ENCODE data around the gene BABAM2. TPM values are rescaled to one million over a fixed set of nuclear protein-coding genes. Genes with fewer than 3 reads are reported as not detected.
A peak's percentile ranks its signal among the peaks of the same experiment; 100 is the strongest.

Gene BABAM2
- total RNA-seq, 2 donors from 2014 or later = 53.8 to 66.6 TPM

- H3K4me3 Mint-ChIP-seq = no peak overlapping the region
- DNase-seq (ENCODE audit: low spot score) (no peak), ATAC-seq (no peak)
- H3K27me3 Mint-ChIP-seq = no peaks in the 10 kb centered on the region
- no peaks in the 10 kb centered on the region for H3K36me3 Mint-ChIP-seq
- peak overlapping the region in 1 of 2 donors; percentile 37 for H3K27ac Mint-ChIP-seq
- H3K4me1 Mint-ChIP-seq (ENCODE audit: low read depth in 2 of 2) = peaks cover 10 to 15% of the 10 kb centered on the region in 2 donors
- H3K9me3 Mint-ChIP-seq = no peaks in the 10 kb centered on the region
Measured at GRCh38 chr2:28225473-28226080, 335.0 kb downstream of the BABAM2 start.

- DNase-seq (ENCODE audit: low spot score) = no peak
- Mint-ChIP-seq H3K9me3 (no peaks in the 10 kb centered on the region), H3K4me1 (ENCODE audit: low read depth in 2 of 2) (peaks cover 10 to 12% of the 10 kb centered on the region in 2 donors), H3K27ac (no peak overlapping the region), H3K27me3 (no peaks in the 10 kb centered on the region), H3K36me3 (no peaks in the 10 kb centered on the region), H3K4me3 (no peak overlapping the region)
- no peak for ATAC-seq
Measured at GRCh38 chr2:28226558-28226957, 336.0 kb downstream of the BABAM2 start.

DNA sequence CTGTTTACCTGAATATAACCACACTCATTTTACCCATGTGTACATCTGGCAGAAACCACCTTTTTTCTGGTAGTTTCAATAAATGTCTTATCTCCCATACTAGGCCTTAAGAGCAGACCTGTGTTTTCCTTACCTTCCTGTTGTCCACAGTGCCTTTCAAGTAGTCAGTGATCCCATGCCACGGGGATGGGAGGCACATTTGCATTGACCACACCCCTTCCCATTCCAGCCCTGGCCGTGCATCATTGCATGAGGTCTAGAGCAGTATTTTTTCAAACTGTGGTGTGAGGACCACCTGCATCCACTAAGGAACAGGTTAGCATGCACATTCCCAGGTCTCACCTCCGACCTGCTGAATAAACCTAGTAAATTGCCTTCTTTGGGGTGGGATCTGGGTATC lies 337.0 kb downstream of the BABAM2 start:
- Mint-ChIP-seq H3K9me3 (no peaks in the 10 kb centered on the region), H3K36me3 (no peaks in the 10 kb centered on the region), H3K4me3 (no peak overlapping the region), H3K4me1 (ENCODE audit: low read depth in 2 of 2) (peaks cover 10 to 17% of the 10 kb centered on the region in 2 donors), H3K27ac (no peak overlapping the region), H3K27me3 (no peaks in the 10 kb centered on the region)
- DNase-seq (ENCODE audit: low spot score) (no peak), ATAC-seq (no peak)

- H3K9me3 Mint-ChIP-seq = no peaks in the 10 kb centered on the region
- peaks cover 10 to 15% of the 10 kb centered on the region in 2 donors for H3K4me1 Mint-ChIP-seq (ENCODE audit: low read depth in 2 of 2)
- ATAC-seq (no peak), DNase-seq (ENCODE audit: low spot score) (no peak)
- H3K27me3 Mint-ChIP-seq = no peaks in the 10 kb centered on the region
- no peaks in the 10 kb centered on the region for H3K36me3 Mint-ChIP-seq
- H3K27ac Mint-ChIP-seq = peak overlapping the region in 1 of 2 donors; percentile 0
- no peak overlapping the region for H3K4me3 Mint-ChIP-seq
Measured at GRCh38 chr2:28228434-28228995, 338.0 kb downstream of the BABAM2 start.

DNA sequence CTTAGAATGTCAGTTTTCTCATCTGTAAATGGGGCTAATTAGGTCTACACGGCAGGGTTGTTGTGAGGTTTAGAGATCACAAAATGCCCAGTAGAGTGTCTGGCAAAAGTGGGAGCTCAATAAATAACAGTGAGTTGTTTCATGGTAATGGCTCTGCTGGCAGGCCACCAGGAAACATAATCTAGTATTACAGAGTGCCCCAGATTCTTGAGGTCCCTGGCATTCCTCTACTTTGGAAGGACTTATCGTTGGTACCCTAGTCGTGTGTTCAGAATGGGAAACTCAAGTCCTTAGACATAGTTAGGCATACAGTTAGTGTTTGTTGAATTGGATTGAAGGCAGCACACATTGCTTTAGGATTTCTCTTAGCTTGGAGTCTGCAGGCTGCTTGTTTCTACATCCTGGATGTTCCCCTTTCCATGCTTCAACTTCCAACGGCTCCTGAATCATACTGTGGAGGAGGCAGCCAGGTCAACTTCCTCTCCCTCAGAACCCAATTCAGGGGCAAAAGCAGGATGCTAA lies 340.6 kb downstream of the BABAM2 start:
- DNase-seq (ENCODE audit: low spot score) (no peak), ATAC-seq (no peak)
- H3K36me3 Mint-ChIP-seq = no peaks in the 10 kb centered on the region
- no peaks in the 10 kb centered on the region for H3K9me3 Mint-ChIP-seq
- H3K27ac Mint-ChIP-seq = no peak overlapping the region
- H3K4me3 Mint-ChIP-seq = no peak overlapping the region
- H3K4me1 Mint-ChIP-seq (ENCODE audit: low read depth in 2 of 2) = peaks cover 4 to 10% of the 10 kb centered on the region in 2 donors
- H3K27me3 Mint-ChIP-seq = no peaks in the 10 kb centered on the region

DNA sequence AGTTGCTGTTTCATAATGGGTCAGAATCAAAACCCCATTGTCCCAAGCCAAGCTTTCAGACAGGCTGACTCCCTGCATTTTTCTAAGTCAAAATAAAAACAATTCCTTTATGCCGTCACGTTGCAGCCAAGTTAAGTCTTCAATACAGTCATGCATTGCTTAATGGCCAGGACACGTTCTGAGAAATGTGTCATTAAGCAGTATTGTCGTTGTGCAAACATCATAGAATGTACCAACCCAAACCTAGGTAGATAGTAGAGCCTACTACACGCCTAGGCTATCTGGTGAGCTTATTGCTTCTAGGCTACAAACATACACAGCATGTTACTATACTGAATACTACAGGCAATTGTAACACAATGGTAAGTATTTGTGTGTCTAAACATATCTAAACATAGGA lies 341.8 kb downstream of the BABAM2 start:
- ATAC-seq = no peak
- Mint-ChIP-seq H3K9me3 (no peaks in the 10 kb centered on the region), H3K4me1 (ENCODE audit: low read depth in 2 of 2) (peaks cover 3 to 10% of the 10 kb centered on the region in 2 donors), H3K27ac (peak overlapping the region in 1 of 2 donors; percentile 58), H3K4me3 (no peak overlapping the region), H3K36me3 (peaks cover 3% of the 10 kb centered on the region), H3K27me3 (no peaks in the 10 kb centered on the region)
- DNase-seq (ENCODE audit: low spot score) = no peak

DNA sequence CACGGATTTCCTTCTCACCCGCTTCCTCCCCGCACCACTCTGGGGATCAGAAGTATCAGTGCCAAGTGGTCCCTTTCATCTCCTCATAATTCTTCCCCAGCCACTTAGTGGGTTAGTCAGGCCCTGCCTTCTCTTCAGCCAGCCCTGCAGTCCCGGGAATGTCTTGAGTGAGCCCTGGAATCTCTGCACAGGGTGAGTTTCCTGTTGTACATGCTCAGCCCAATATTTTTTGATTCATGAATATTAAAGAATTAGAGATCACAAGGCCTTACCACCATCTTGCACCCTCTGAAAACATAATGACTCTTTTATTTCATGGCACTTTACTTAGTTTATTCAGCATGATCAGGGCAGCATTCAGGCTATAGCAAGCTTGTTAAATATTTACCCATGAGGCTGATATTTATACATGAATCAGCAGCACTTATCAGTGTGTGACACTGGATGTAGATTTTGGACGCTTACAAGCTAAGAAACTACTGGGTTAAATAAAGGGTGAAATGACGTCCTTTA lies 342.7 kb downstream of the BABAM2 start:
- peak overlapping the region in 1 of 2 donors; percentile 56 for H3K27ac Mint-ChIP-seq

GRCh38 chr2:28234807-28235206 lies 344.3 kb downstream of the BABAM2 start:
- Mint-ChIP-seq H3K9me3 (no peaks in the 10 kb centered on the region), H3K27ac (no peak overlapping the region), H3K27me3 (no peaks in the 10 kb centered on the region), H3K4me1 (ENCODE audit: low read depth in 2 of 2) (peaks cover 0 to 7% of the 10 kb centered on the region in 2 donors), H3K36me3 (peaks cover 6% of the 10 kb centered on the region), H3K4me3 (no peak overlapping the region)
- ATAC-seq = no peak
- no peak for DNase-seq (ENCODE audit: low spot score)

More for the DNA sequence above, 342.7 kb downstream of the BABAM2 start:
- H3K4me3 Mint-ChIP-seq = no peak overlapping the region
- no peaks in the 10 kb centered on the region for H3K27me3 Mint-ChIP-seq
- ATAC-seq (no peak), DNase-seq (ENCODE audit: low spot score) (no peak)
- no peaks in the 10 kb centered on the region for H3K9me3 Mint-ChIP-seq
- peaks cover 0 to 7% of the 10 kb centered on the region in 2 donors for H3K4me1 Mint-ChIP-seq (ENCODE audit: low read depth in 2 of 2)
- H3K36me3 Mint-ChIP-seq = peaks cover 6% of the 10 kb centered on the region

GRCh38 chr2:28239207-28239606 lies 348.7 kb downstream of the BABAM2 start:
- peaks cover 0 to 4% of the 10 kb centered on the region in 2 donors for H3K4me1 Mint-ChIP-seq (ENCODE audit: low read depth in 2 of 2)
- no peak for ATAC-seq
- H3K36me3 Mint-ChIP-seq = peaks cover 6% of the 10 kb centered on the region
- H3K27ac Mint-ChIP-seq = no peak overlapping the region
- no peaks in the 10 kb centered on the region for H3K9me3 Mint-ChIP-seq
- no peak overlapping the region for H3K4me3 Mint-ChIP-seq
- no peaks in the 10 kb centered on the region for H3K27me3 Mint-ChIP-seq
- DNase-seq (ENCODE audit: low spot score) = no peak

- Mint-ChIP-seq H3K36me3 (peaks cover 11% of the 10 kb centered on the region), H3K27ac (no peak overlapping the region), H3K4me1 (ENCODE audit: low read depth in 2 of 2) (peaks cover 0 to 4% of the 10 kb centered on the region in 2 donors), H3K27me3 (no peaks in the 10 kb centered on the region), H3K4me3 (no peak overlapping the region), H3K9me3 (no peaks in the 10 kb centered on the region)
- DNase-seq (ENCODE audit: low spot score) (no peak), ATAC-seq (no peak)
Measured at GRCh38 chr2:28240937-28241336, 350.4 kb downstream of the BABAM2 start.

- no peak for ATAC-seq
- H3K4me1 Mint-ChIP-seq (ENCODE audit: low read depth in 2 of 2) = peaks cover 39 to 40% of the 10 kb centered on the region in 2 donors
- H3K9me3 Mint-ChIP-seq = no peaks in the 10 kb centered on the region
- H3K27ac Mint-ChIP-seq = peak overlapping the region; percentile 42 to 53
- H3K36me3 Mint-ChIP-seq = peaks cover 12% of the 10 kb centered on the region
- H3K27me3 Mint-ChIP-seq = no peaks in the 10 kb centered on the region
- DNase-seq (ENCODE audit: low spot score) = no peak
- no peak overlapping the region for H3K4me3 Mint-ChIP-seq
Measured at GRCh38 chr2:28247290-28247689, 356.8 kb downstream of the BABAM2 start.

DNA sequence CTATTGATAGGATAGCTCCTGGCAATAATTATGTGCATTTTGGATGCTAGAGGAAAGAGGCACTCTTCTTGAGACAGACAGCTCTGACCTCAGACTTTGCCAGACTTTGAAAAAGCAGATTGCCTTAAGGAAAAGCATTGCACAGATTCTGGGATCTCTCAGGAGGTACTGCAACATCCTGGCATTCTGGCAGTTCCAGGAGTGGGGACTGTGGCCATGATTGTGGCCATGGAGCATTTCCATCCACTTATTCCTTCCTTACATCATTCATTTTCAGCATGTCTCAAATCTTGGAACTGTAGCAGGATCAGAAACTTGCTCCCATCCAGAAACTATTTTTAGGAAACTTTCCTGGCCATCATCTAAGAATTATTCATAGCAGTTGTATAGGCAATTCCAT lies 357.2 kb downstream of the BABAM2 start:
- no peaks in the 10 kb centered on the region for H3K9me3 Mint-ChIP-seq
- ATAC-seq (no peak), DNase-seq (ENCODE audit: low spot score) (no peak)
- no peaks in the 10 kb centered on the region for H3K27me3 Mint-ChIP-seq
- no peak overlapping the region for H3K4me3 Mint-ChIP-seq
- peak overlapping the region; percentile 42 to 53 for H3K27ac Mint-ChIP-seq
- H3K4me1 Mint-ChIP-seq (ENCODE audit: low read depth in 2 of 2) = peaks cover 43 to 44% of the 10 kb centered on the region in 2 donors
- peaks cover 12% of the 10 kb centered on the region for H3K36me3 Mint-ChIP-seq

- peaks cover 12% of the 10 kb centered on the region for H3K36me3 Mint-ChIP-seq
- H3K27me3 Mint-ChIP-seq = no peaks in the 10 kb centered on the region
- H3K9me3 Mint-ChIP-seq = no peaks in the 10 kb centered on the region
- peaks cover 48 to 51% of the 10 kb centered on the region in 2 donors for H3K4me1 Mint-ChIP-seq (ENCODE audit: low read depth in 2 of 2)
- H3K27ac Mint-ChIP-seq = peak overlapping the region in 1 of 2 donors; percentile 53
- no peak for ATAC-seq
- H3K4me3 Mint-ChIP-seq = no peak overlapping the region
- DNase-seq (ENCODE audit: low spot score) = no peak
Measured at GRCh38 chr2:28248511-28248910, 358.0 kb downstream of the BABAM2 start.

DNA sequence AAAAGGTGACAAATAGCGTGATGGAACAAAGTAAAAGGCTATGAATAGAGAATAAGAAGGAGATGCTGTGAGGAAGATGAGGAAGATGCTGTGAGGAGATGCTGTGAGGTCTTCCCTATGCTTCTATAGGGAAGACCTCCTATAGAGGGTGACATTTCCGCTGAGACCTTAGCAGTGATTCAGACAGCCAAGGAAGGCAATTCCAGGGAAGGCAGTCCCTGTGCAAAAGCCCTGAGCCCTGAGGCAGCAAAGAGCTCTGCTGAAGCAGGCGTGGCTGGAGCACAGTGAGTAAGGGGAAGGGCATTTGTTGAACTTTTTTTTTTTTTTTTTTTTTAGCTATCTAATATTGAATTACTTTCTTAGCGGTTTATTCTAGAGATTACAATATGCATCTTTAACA lies 359.5 kb downstream of the BABAM2 start:
- peaks cover 12% of the 10 kb centered on the region for H3K36me3 Mint-ChIP-seq
- peak overlapping the region; percentile 44 to 53 for H3K27ac Mint-ChIP-seq
- no peak for ATAC-seq
- no peaks in the 10 kb centered on the region for H3K27me3 Mint-ChIP-seq
- peaks cover 47 to 55% of the 10 kb centered on the region in 2 donors for H3K4me1 Mint-ChIP-seq (ENCODE audit: low read depth in 2 of 2)
- H3K9me3 Mint-ChIP-seq = no peaks in the 10 kb centered on the region
- DNase-seq (ENCODE audit: low spot score) = no peak
- no peak overlapping the region for H3K4me3 Mint-ChIP-seq
